Naive thymus-derived CD4-positive, alpha-beta T cell (primary cell): Measurements from ENCODE around the gene DMAC2. TPM values are rescaled to one million over a fixed set of nuclear protein-coding genes. Genes with fewer than 3 reads are reported as not detected.
A peak's percentile ranks its signal among the peaks of the same experiment; 100 is the strongest.

ENCODE experiments used
- ATAC-seq: fragments of 150-1000 bp; cut with Tn5 transposase; 2 replicates; pipeline ENCODE4 v1.10.0; 2021; ENCODE audit warnings: mild to moderate bottlenecking, moderate library complexity
- CTCF ChIA-PET: fragments of 350-600 bp; sonication (Branson Sonifier 250); formaldehyde crosslinking; loops from one replicate; lab custom pipeline; 2021; ENCODE audit warnings: antibody characterized with exemption; lab: Charles Lee
- POLR2A ChIA-PET: fragments of 350-600 bp; sonication (Branson Sonifier 250); formaldehyde crosslinking; loops from one replicate; lab custom pipeline; 2021; ENCODE audit warnings: antibody characterized with exemption, inconsistent platforms; lab: Charles Lee
- DNase-seq, 9 donors: peaks; one replicate each; pipeline versions ENCODE4 v3.0.0 to v3.0.0-alpha.2; 2020 to 2022; ENCODE audit warnings: mixed read lengths in 1 of 9
- H3K27ac ChIP-seq: one replicate; pipeline ENCODE4 v1.7.0; 2013; ENCODE audit warnings: mild to moderate bottlenecking, low read depth, low read length, moderate library complexity
- H3K27me3 ChIP-seq, 2 donors: one replicate each; pipeline ENCODE4 v1.7.0; 2013; ENCODE audit warnings: low read length in 2 of 2, mild to moderate bottlenecking in 2 of 2, moderate library complexity in 2 of 2; ENCODE audit not compliant: control insufficient read depth in 2 of 2, insufficient read depth in 2 of 2
- H3K36me3 ChIP-seq, 3 experiments: 1 replicate in 2 of 3; 2 replicates in 1 of 3; pipeline ENCODE4 v1.7.0; 2013; ENCODE audit warnings: low read length in 3 of 3, mild to moderate bottlenecking in 3 of 3, moderate library complexity in 1 of 3; ENCODE audit not compliant: insufficient read depth in 3 of 3, control insufficient read depth in 2 of 3
- H3K4me1 ChIP-seq, 2 donors: one replicate each; pipeline ENCODE4 v1.7.0; 2013; ENCODE audit warnings: low read length in 2 of 2, mild to moderate bottlenecking in 2 of 2, moderate library complexity in 1 of 2; ENCODE audit not compliant: control insufficient read depth in 2 of 2, insufficient read depth in 2 of 2
- H3K4me3 ChIP-seq: 2 replicates; pipeline ENCODE4 v1.7.0; 2013; ENCODE audit warnings: mild to moderate bottlenecking, low read length
- H3K9me3 ChIP-seq, 3 experiments: 1 replicate in 2 of 3; 2 replicates in 1 of 3; pipeline ENCODE4 v1.7.0; 2013; ENCODE audit warnings: low read length in 3 of 3; ENCODE audit not compliant: control insufficient read depth in 2 of 3
- H3K27ac Mint-ChIP-seq, 9 donors: one replicate each; pipeline ENCODE4 v1.8.0; 2020 to 2022; ENCODE audit warnings: mixed read lengths in 9 of 9, mild to moderate bottlenecking in 8 of 9, moderate library complexity in 5 of 9, inconsistent platforms in 2 of 9
- H3K27me3 Mint-ChIP-seq, 5 donors: one replicate each; pipeline ENCODE4 v1.8.0; 2021 to 2022; ENCODE audit warnings: mixed read lengths in 5 of 5, mild to moderate bottlenecking in 1 of 5
- H3K36me3 Mint-ChIP-seq, 5 donors: one replicate each; pipeline ENCODE4 v1.8.0; 2020 to 2022; ENCODE audit warnings: mixed read lengths in 5 of 5, mild to moderate bottlenecking in 3 of 5, inconsistent platforms in 1 of 5
- H3K4me1 Mint-ChIP-seq, 7 donors: one replicate each; pipeline ENCODE4 v1.8.0; 2020 to 2022; ENCODE audit warnings: mixed read lengths in 7 of 7, mild to moderate bottlenecking in 3 of 7, inconsistent platforms in 1 of 7
- H3K4me3 Mint-ChIP-seq, 10 donors: one replicate each; pipeline ENCODE4 v1.8.0; 2020 to 2022; ENCODE audit warnings: mild to moderate bottlenecking in 10 of 10, mixed read lengths in 10 of 10, moderate library complexity in 6 of 10, inconsistent platforms in 2 of 10
- H3K9me3 Mint-ChIP-seq, 11 donors: one replicate each; pipeline ENCODE4 v1.8.0; 2020 to 2022; ENCODE audit warnings: mixed read lengths in 11 of 11, mild to moderate bottlenecking in 4 of 11, inconsistent platforms in 1 of 11, moderate library complexity in 1 of 11
- intact Hi-C, 2 donors: fragments of 100-400 bp; cut with micrococcal nuclease; formaldehyde crosslinking; loops; one replicate each; pipeline ENCODE4 v1.15.1; 2023
- polyA plus RNA-seq, 2 donors: library from polyadenylated mRNA; unstranded; fragments of 300-500 nt; fragmentation: Illumina TruSeq; gene quantifications; one replicate each; pipeline ENCODE4 v1.2.3, GENCODE V29; 2021
- total RNA-seq, 6 experiments: library from RNA in 5 of 6; stranded (reverse) in 5 of 6; gene quantifications; 1 replicate in 5 of 6; 2 replicates in 1 of 6; pipeline ENCODE4 v1.2.3 and lab custom pipeline; 2021 to 2026

Gene DMAC2
- total and polyA plus RNA-seq, 7 experiments from 2014 or later, result 22.2 to 53.7 (median 26.8) TPM

DNA sequence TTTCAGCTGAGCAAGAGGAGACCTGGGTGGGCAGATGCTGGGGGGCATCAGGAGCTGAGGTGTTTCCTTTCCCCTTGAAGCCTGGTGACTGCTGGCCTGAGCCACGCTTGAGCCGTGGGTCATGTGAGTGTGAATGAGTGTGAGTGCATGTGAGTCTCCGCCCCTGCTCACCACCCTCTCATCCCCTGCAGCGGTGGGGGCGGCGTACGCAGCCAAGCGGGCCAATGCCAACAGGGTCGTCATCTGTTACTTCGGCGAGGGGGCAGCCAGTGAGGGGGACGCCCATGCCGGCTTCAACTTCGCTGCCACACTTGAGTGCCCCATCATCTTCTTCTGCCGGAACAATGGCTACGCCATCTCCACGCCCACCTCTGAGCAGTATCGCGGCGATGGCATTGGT lies 17.7 kb downstream of the DMAC2 start:
- H3K4me1 Mint-ChIP-seq, result peaks cover 0 to 13% (median 4%) of the 10 kb centered on the region in 7 donors
- no peaks in the 10 kb centered on the region for H3K4me1 ChIP-seq
- no peaks in the 10 kb centered on the region for H3K27me3 Mint-ChIP-seq
- intact Hi-C loops, result no loop called here
- no peaks in the 10 kb centered on the region for H3K9me3 ChIP-seq
- no peaks in the 10 kb centered on the region for H3K27me3 ChIP-seq
- peaks cover 3 to 90% (median 14%) of the 10 kb centered on the region in 3 experiments for H3K36me3 ChIP-seq
- ChIA-PET POLR2A (no interaction called here), CTCF (no interaction called here)
- H3K4me3 Mint-ChIP-seq, result peak overlapping the region in 1 of 10 donors; percentile 64
- H3K27ac Mint-ChIP-seq, result no peak overlapping the region
- peaks cover 0 to 35% (median 12%) of the 10 kb centered on the region in 5 donors for H3K36me3 Mint-ChIP-seq
- no peak for ATAC-seq
- H3K27ac ChIP-seq, result no peak overlapping the region
- H3K4me3 ChIP-seq, result no peak overlapping the region
- peaks cover 0 to 1% (median 0%) of the 10 kb centered on the region in 11 donors for H3K9me3 Mint-ChIP-seq
- DNase-seq, result no peak

GRCh38 chr19:41421314-41421713 lies 18.4 kb downstream of the DMAC2 start:
- POLR2A ChIA-PET, result interaction anchor here (0.6 to 0.7 kb wide), 2 partner anchors 8 to 1939 kb away, joined by 3 read pairs; no protein-coding TSS in a partner anchor
- H3K36me3 Mint-ChIP-seq, result peaks cover 0 to 36% (median 12%) of the 10 kb centered on the region in 5 donors
- H3K27ac Mint-ChIP-seq, result peak overlapping the region in 2 of 9 donors; percentile 11 to 36

GRCh38 chr19:41420101-41420880 lies 19.4 kb downstream of the DMAC2 start:
- ATAC-seq (peak; percentile 81), DNase-seq (no peak)
- no peak overlapping the region for H3K27ac Mint-ChIP-seq
- no peaks in the 10 kb centered on the region for H3K4me1 ChIP-seq
- no peak overlapping the region for H3K4me3 Mint-ChIP-seq
- ChIA-PET CTCF (interaction anchor here (1.1 to 1.3 kb wide), 2 partner anchors 29 to 149 kb away, joined by 4 to 7 read pairs; no protein-coding TSS in a partner anchor), POLR2A (interaction anchor here (0.6 kb wide), 1 partner anchor 24 kb away, joined by 3 read pairs; no protein-coding TSS in a partner anchor)
- H3K9me3 ChIP-seq, result no peaks in the 10 kb centered on the region
- no peak overlapping the region for H3K4me3 ChIP-seq
- intact Hi-C loops, result no loop called here
- H3K27me3 ChIP-seq, result no peaks in the 10 kb centered on the region
- no peak overlapping the region for H3K27ac ChIP-seq
- H3K4me1 Mint-ChIP-seq, result peaks cover 0 to 3% (median 0%) of the 10 kb centered on the region in 7 donors
- peaks cover 3 to 92% (median 14%) of the 10 kb centered on the region in 3 experiments for H3K36me3 ChIP-seq
- peaks cover 0 to 38% (median 12%) of the 10 kb centered on the region in 5 donors for H3K36me3 Mint-ChIP-seq
- no peaks in the 10 kb centered on the region for H3K27me3 Mint-ChIP-seq
- H3K9me3 Mint-ChIP-seq, result peaks cover 0 to 1% (median 0%) of the 10 kb centered on the region in 11 donors

More at GRCh38 chr19:41421314-41421713, 18.4 kb downstream of the DMAC2 start:
- Mint-ChIP-seq H3K4me3 (no peak overlapping the region), H3K27me3 (no peaks in the 10 kb centered on the region), H3K9me3 (peaks cover 0 to 1% (median 0%) of the 10 kb centered on the region in 11 donors), H3K4me1 (peaks cover 0 to 7% (median 0%) of the 10 kb centered on the region in 7 donors)
- intact Hi-C loops, result no loop called here
- no peak for ATAC-seq
- Histone ChIP-seq H3K27me3 (no peaks in the 10 kb centered on the region), H3K36me3 (peaks cover 3 to 95% (median 14%) of the 10 kb centered on the region in 3 experiments), H3K4me3 (no peak overlapping the region), H3K9me3 (no peaks in the 10 kb centered on the region), H3K27ac (no peak overlapping the region), H3K4me1 (no peaks in the 10 kb centered on the region)
- DNase-seq, result no peak
- CTCF ChIA-PET, result interaction anchor here (0.6 kb wide), 1 partner anchor 208 kb away, joined by 3 read pairs; no protein-coding TSS in a partner anchor

GRCh38 chr19:41416194-41416674 lies 23.5 kb downstream of the DMAC2 start:
- no peak overlapping the region for H3K4me3 Mint-ChIP-seq
- CTCF ChIA-PET, result no interaction called here
- ATAC-seq, result no peak
- POLR2A ChIA-PET, result no interaction called here
- H3K4me1 ChIP-seq, result no peaks in the 10 kb centered on the region
- no peaks in the 10 kb centered on the region for H3K27me3 Mint-ChIP-seq
- no peaks in the 10 kb centered on the region for H3K9me3 ChIP-seq
- H3K4me3 ChIP-seq, result no peak overlapping the region
- peaks cover 3 to 90% (median 6%) of the 10 kb centered on the region in 3 experiments for H3K36me3 ChIP-seq
- H3K27ac ChIP-seq, result no peak overlapping the region
- H3K36me3 Mint-ChIP-seq, result peaks cover 6 to 39% (median 10%) of the 10 kb centered on the region in 5 donors
- H3K27ac Mint-ChIP-seq, result no peak overlapping the region
- H3K4me1 Mint-ChIP-seq, result peaks cover 0 to 10% (median 0%) of the 10 kb centered on the region in 7 donors
- DNase-seq, result no peak
- no peaks in the 10 kb centered on the region for H3K27me3 ChIP-seq
- intact Hi-C loops, result no loop called here
- peaks cover 0 to under 1% (median 0%) of the 10 kb centered on the region in 11 donors for H3K9me3 Mint-ChIP-seq

- peaks cover 0 to under 1% of the 10 kb centered on the region in 2 donors for H3K4me1 ChIP-seq
- H3K4me3 ChIP-seq, result no peak overlapping the region
- ChIA-PET CTCF (interaction anchor here (0.9 kb wide), 1 partner anchor 156 kb away, joined by 3 read pairs; no protein-coding TSS in a partner anchor), POLR2A (interaction anchor here (0.5 kb wide), 1 partner anchor 982 kb away, joined by 3 read pairs; no protein-coding TSS in a partner anchor)
- no peak for ATAC-seq
- H3K9me3 ChIP-seq, result no peaks in the 10 kb centered on the region
- H3K36me3 ChIP-seq, result peaks cover 0 to 86% (median 3%) of the 10 kb centered on the region in 3 experiments
- Mint-ChIP-seq H3K9me3 (no peaks in the 10 kb centered on the region), H3K27ac (no peak overlapping the region), H3K4me1 (peaks cover 0 to 12% (median 1%) of the 10 kb centered on the region in 7 donors), H3K36me3 (peaks cover 6 to 39% (median 8%) of the 10 kb centered on the region in 5 donors), H3K4me3 (no peak overlapping the region), H3K27me3 (no peaks in the 10 kb centered on the region)
- H3K27me3 ChIP-seq, result no peaks in the 10 kb centered on the region
- DNase-seq, result no peak
- intact Hi-C loops, result no loop called here
- no peak overlapping the region for H3K27ac ChIP-seq
Measured at GRCh38 chr19:41415154-41415571, 24.5 kb downstream of the DMAC2 start.

GRCh38 chr19:41414461-41414860 lies 25.3 kb downstream of the DMAC2 start:
- H3K27me3 ChIP-seq, result no peaks in the 10 kb centered on the region
- DNase-seq (no peak), ATAC-seq (no peak)
- peaks cover 0 to 16% (median 7%) of the 10 kb centered on the region in 7 donors for H3K4me1 Mint-ChIP-seq
- peaks cover 6 to 34% (median 8%) of the 10 kb centered on the region in 5 donors for H3K36me3 Mint-ChIP-seq
- no peaks in the 10 kb centered on the region for H3K9me3 ChIP-seq
- H3K27ac Mint-ChIP-seq, result no peak overlapping the region
- H3K4me3 Mint-ChIP-seq, result no peak overlapping the region
- H3K4me3 ChIP-seq, result no peak overlapping the region
- ChIA-PET POLR2A (interaction anchor here (0.5 kb wide), 1 partner anchor 981 kb away, joined by 3 read pairs; no protein-coding TSS in a partner anchor), CTCF (interaction anchor here (0.9 kb wide), 1 partner anchor 156 kb away, joined by 3 read pairs; no protein-coding TSS in a partner anchor)
- peaks cover 0 to 79% (median 3%) of the 10 kb centered on the region in 3 experiments for H3K36me3 ChIP-seq
- peaks cover 0 to 4% of the 10 kb centered on the region in 2 donors for H3K4me1 ChIP-seq
- no peaks in the 10 kb centered on the region for H3K27me3 Mint-ChIP-seq
- no peak overlapping the region for H3K27ac ChIP-seq
- intact Hi-C loops, result no loop called here
- H3K9me3 Mint-ChIP-seq, result no peaks in the 10 kb centered on the region
